ENCODE data around the gene PAPPA.

Gene PAPPA

GRCh38 chr9:116142706-116143492 lies 10.7 kb upstream of the PAPPA start:
- TF ChIP-seq, protein P1, sequence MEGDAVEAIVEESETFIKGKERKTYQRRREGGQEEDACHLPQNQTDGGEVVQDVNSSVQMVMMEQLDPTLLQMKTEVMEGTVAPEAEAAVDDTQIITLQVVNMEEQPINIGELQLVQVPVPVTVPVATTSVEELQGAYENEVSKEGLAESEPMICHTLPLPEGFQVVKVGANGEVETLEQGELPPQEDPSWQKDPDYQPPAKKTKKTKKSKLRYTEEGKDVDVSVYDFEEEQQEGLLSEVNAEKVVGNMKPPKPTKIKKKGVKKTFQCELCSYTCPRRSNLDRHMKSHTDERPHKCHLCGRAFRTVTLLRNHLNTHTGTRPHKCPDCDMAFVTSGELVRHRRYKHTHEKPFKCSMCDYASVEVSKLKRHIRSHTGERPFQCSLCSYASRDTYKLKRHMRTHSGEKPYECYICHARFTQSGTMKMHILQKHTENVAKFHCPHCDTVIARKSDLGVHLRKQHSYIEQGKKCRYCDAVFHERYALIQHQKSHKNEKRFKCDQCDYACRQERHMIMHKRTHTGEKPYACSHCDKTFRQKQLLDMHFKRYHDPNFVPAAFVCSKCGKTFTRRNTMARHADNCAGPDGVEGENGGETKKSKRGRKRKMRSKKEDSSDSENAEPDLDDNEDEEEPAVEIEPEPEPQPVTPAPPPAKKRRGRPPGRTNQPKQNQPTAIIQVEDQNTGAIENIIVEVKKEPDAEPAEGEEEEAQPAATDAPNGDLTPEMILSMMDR (IDR thresholded peaks at IDR 0.05; ENCODE audit: low read depth, low read length, missing control alignments): no peak
- no peak overlapping the region for H3K4me3 ChIP-seq (replicated peaks; ENCODE audit: low read depth, low read length)
- no peak for DNase-seq (ENCODE audit: extremely low read depth, low read depth)

GRCh38 chr9:116144038-116144437 lies 9.6 kb upstream of the PAPPA start:
- DNase-seq (ENCODE audit: extremely low read depth, low read depth): no peak
- no peak overlapping the region for H3K4me3 ChIP-seq (replicated peaks; ENCODE audit: low read depth, low read length)
- TF ChIP-seq, protein P1 (IDR thresholded peaks at IDR 0.05; ENCODE audit: low read depth, low read length, missing control alignments): no peak

DNA sequence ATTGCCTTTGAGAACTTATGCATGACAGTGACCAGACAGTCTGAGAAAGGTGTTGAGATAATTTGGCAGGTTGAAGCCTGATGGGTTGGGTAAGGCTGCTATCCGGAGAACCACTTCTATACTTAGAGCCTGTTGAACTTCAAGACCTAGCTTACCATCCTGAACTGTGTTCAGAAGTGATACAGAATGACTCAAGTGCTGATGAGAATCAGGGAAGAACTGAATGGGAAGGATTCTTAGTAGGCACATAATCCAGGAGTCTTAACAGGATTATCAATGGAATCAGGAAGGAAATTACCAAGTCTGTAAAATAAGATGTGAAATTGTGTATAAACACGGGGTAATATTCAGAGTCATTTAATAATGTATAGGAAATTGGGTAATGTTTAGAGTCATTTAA lies 9.0 kb upstream of the PAPPA start:
- no peak overlapping the region for H3K4me3 ChIP-seq (replicated peaks; ENCODE audit: low read depth, low read length)
- DNase-seq (ENCODE audit: extremely low read depth, low read depth): no peak
- TF ChIP-seq, protein P1 (IDR thresholded peaks at IDR 0.05; ENCODE audit: low read depth, low read length, missing control alignments): no peak

DNA sequence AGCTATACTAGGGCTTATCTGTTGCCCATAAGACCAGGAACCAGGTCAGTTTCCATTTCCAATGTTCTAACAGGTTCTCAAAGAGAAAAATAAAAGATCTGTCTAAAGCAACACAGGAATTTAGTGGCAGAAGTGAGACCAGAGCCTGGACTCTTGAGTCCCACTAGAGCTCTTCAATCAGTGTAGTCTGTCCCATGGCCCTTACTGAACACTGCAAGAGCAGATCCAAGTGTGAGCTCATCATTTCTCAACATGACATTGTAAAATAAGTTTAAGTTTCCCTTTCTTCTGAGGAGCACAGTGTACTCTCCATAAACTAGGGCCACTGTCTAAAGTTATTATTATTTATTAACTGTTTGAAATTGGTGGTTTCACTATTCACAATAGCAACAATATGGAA lies 8.6 kb upstream of the PAPPA start:
- no peak for DNase-seq (ENCODE audit: extremely low read depth, low read depth)
- H3K4me3 ChIP-seq (replicated peaks; ENCODE audit: low read depth, low read length): no peak overlapping the region
- TF ChIP-seq, protein P1 (IDR thresholded peaks at IDR 0.05; ENCODE audit: low read depth, low read length, missing control alignments): no peak

DNA sequence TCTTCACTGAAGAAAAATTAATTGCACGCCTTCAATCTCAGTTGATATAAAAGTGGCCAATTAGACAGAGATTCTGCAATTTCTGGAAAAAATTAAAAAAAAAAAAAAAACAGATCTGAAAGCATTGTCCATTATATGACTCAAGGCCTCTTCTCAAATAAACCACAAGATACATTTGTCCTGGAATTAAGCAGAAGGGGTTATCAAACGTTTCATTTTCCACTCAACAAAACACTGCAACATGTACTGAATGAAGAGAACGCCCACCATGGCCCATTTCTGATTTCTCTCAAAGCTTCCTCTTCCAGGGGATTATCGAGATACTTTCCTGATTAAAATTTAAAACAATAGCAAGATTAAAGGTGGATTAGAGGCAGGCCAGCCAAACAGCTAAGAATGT lies 5.8 kb upstream of the PAPPA start:
- DNase-seq (ENCODE audit: extremely low read depth, low read depth): no peak
- no peak overlapping the region for H3K4me3 ChIP-seq (replicated peaks; ENCODE audit: low read depth, low read length)
- TF ChIP-seq, protein P1 (IDR thresholded peaks at IDR 0.05; ENCODE audit: low read depth, low read length, missing control alignments): no peak

GRCh38 chr9:116149844-116150243 lies 3.7 kb upstream of the PAPPA start:
- TF ChIP-seq, protein P1 (IDR thresholded peaks at IDR 0.05; ENCODE audit: low read depth, low read length, missing control alignments): peak; percentile 78
- no peak for DNase-seq (ENCODE audit: extremely low read depth, low read depth)
- H3K4me3 ChIP-seq (replicated peaks; ENCODE audit: low read depth, low read length): no peak overlapping the region

DNA sequence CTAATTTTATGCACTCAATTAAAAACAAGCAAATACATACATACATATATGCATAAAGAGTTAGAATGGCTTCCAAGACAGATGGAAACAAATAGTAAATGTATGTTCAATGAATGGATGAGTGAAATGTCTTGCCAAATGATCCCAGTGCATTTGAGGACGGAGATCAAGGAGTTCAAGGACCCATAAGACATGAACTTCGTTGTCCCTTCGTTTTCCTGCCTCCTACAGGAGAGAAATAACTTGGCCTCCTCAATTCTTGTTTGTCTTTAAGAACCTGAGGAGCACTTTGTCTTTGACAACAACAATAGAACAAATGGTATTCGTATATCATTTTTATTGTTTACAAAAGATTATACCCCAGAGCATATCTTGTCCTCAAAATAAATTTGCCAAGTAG lies 2.4 kb upstream of the PAPPA start:
- no peak for DNase-seq (ENCODE audit: extremely low read depth, low read depth)
- no peak overlapping the region for H3K4me3 ChIP-seq (replicated peaks; ENCODE audit: low read depth, low read length)
- TF ChIP-seq, protein P1 (IDR thresholded peaks at IDR 0.05; ENCODE audit: low read depth, low read length, missing control alignments): no peak
